Activated naive CD8-positive, alpha-beta T cell treated with anti-CD3 and anti-CD28 coated beads, Interleukin-2, amount 50 U/mL, for 24 hours (primary cell): ENCODE measurements around the gene TRIP11.

Source experiments
- ATAC-seq: fragments of 150-1000 bp; cut with Tn5 transposase; one replicate; pipeline ENCODE4 v1.10.0; 2021
- DNase-seq: peaks from one replicate; pipeline ENCODE4 v3.0.0; 2021
- H3K27ac Mint-ChIP-seq: one replicate; pipeline ENCODE4 v1.8.0; 2021; ENCODE audit warnings: mild to moderate bottlenecking, mixed read lengths
- H3K27me3 Mint-ChIP-seq: one replicate; pipeline ENCODE4 v1.8.0; 2021; ENCODE audit warnings: mixed read lengths
- H3K36me3 Mint-ChIP-seq: one replicate; pipeline ENCODE4 v1.8.0; 2021; ENCODE audit warnings: low read depth, mixed read lengths
- H3K4me1 Mint-ChIP-seq: one replicate; pipeline ENCODE4 v1.8.0; 2021; ENCODE audit warnings: mixed read lengths
- H3K4me3 Mint-ChIP-seq: one replicate; pipeline ENCODE4 v1.8.0; 2021; ENCODE audit warnings: mild to moderate bottlenecking, moderate library complexity, mixed read lengths
- H3K9me3 Mint-ChIP-seq: one replicate; pipeline ENCODE4 v1.8.0; 2021; ENCODE audit warnings: mixed read lengths

The TRIP11 gene

DNA sequence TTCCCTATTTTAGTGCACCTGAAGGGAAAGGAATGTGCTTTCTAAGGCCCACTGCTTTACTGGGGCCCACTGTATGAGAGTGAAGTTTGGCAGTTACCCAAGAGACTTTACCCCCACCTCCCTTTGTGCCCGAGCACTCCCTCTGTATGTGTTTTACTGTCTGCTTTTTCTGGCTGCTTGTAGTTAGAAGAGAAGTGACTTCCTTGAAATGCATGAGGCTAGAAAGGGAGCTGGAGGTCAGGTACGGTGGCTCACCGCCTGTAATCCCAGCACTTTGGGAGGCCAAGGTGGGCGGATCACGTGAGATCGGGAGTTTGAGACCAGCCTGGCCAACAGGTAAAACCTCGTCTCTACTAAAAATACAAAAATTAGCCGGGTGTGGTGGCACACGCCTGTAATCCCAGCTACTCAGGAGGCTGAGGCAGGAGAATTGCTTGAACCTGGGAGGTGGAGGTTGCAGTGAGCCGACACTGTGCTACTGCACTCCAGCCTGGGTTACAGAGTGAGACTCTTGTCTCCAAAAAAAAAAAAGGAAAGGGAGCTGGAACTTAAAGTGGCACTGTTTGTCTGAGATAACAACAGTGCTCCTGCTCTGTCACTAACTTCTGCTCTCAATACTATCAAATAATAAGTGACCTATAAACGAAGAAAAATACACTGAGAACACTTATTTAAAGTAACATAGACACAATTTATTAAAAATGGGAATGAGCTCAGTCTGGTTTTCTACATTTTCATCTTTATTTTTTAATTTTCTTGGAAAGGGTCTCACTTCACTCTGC, 5.8 kb downstream of the TRIP11 start:
- Mint-ChIP-seq H3K4me3 (no peak overlapping the region), H3K36me3 (peaks cover 19% of the 10 kb centered on the region), H3K27ac (no peak overlapping the region)

DNA sequence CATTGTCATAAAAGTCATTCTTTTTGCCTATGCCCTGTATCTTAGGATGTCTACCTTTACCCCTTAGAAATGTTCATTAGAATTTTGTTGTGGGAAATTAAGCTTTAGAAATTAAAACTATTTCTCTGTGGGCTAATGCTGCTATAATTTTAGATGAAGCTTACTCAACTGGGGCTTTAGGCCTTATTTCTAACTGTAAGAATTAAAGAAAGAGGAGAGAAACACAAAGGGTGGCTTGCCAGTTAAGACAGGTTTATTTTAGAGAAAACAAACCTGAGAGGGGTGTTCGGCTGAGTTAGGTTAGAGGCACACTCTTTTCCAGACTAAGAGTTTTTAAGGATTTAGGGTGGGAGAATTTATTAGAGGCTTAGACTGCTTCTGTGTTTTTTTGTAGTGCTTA, 6.4 kb downstream of the TRIP11 start:
- Mint-ChIP-seq H3K27me3 (no peaks in the 10 kb centered on the region), H3K9me3 (no peaks in the 10 kb centered on the region), H3K4me3 (no peak overlapping the region), H3K27ac (no peak overlapping the region), H3K4me1 (peaks cover 34% of the 10 kb centered on the region), H3K36me3 (peaks cover 19% of the 10 kb centered on the region)
- ATAC-seq (no peak), DNase-seq (no peak)

More for the DNA sequence above, 5.8 kb downstream of the TRIP11 start:
- no peaks in the 10 kb centered on the region for H3K27me3 Mint-ChIP-seq
- H3K4me1 Mint-ChIP-seq: peaks cover 41% of the 10 kb centered on the region
- no peaks in the 10 kb centered on the region for H3K9me3 Mint-ChIP-seq
- no peak for ATAC-seq
- no peak for DNase-seq

GRCh38 chr14:92026548-92027190, 13.2 kb downstream of the TRIP11 start:
- DNase-seq: peak; percentile 45
- H3K27ac Mint-ChIP-seq: peak overlapping the region; percentile 28
- H3K27me3 Mint-ChIP-seq: no peaks in the 10 kb centered on the region
- H3K4me1 Mint-ChIP-seq: peaks cover 18% of the 10 kb centered on the region
- no peak for ATAC-seq
- no peak overlapping the region for H3K4me3 Mint-ChIP-seq
- H3K9me3 Mint-ChIP-seq: no peaks in the 10 kb centered on the region
- peaks cover 28% of the 10 kb centered on the region for H3K36me3 Mint-ChIP-seq

- Mint-ChIP-seq H3K9me3 (no peaks in the 10 kb centered on the region), H3K27me3 (no peaks in the 10 kb centered on the region), H3K36me3 (peaks cover 21% of the 10 kb centered on the region), H3K27ac (no peak overlapping the region), H3K4me3 (no peak overlapping the region), H3K4me1 (peaks cover 15% of the 10 kb centered on the region)
- ATAC-seq: no peak
- no peak for DNase-seq
Measured at GRCh38 chr14:92022036-92022435, 17.8 kb downstream of the TRIP11 start.

GRCh38 chr14:92021523-92021922, 18.3 kb downstream of the TRIP11 start:
- no peak for DNase-seq
- Mint-ChIP-seq H3K4me3 (no peak overlapping the region), H3K27ac (no peak overlapping the region), H3K27me3 (no peaks in the 10 kb centered on the region), H3K4me1 (peaks cover 12% of the 10 kb centered on the region), H3K36me3 (peaks cover 21% of the 10 kb centered on the region), H3K9me3 (no peaks in the 10 kb centered on the region)
- no peak for ATAC-seq

DNA sequence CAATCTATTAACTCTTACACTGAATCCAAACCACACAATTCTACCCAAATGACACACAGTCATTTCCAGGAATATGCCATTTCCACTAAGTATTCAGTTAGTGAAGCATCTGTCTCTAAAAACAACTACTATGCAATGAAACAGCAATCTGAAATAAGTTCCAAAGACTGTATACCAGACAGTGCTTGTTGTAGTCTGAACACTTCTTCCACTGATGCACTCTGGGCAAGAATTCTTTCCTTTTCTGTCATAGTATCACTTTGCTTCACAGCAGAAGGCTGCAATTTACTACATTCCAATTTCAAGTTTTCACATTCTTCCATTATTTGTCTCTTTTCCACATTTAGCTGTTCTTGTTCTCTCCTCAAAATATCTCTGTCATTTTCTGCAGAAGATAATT, 25.8 kb downstream of the TRIP11 start:
- no peak for ATAC-seq

DNA sequence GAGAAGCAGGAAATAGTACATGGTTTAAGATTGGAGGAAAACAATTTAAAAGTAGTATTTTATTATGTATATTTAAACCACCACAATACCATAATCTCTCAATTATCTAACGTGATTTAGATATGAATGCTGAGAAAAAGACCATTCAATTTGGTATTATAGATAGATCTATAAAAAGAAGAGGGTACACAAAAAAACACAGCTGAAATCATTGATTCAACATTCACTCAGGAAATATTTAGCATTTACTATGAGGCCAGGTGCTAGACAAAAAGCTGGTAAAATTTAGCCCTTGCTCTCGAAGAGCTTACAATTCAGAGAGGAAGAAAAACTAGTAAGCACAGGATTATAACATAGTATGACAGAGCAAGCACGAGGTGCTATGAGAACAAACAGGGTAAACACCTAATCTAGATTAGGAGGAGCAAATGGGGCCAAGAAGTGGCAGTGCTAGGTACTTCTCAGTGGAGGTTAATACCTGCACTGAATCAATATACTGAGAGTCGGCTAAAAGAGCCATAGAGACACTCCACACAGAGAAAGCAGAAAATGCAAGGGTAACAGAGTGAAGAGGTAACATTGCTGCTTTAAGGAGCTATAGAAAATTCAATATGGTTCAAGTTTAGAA, 27.6 kb downstream of the TRIP11 start:
- Mint-ChIP-seq H3K4me1 (peaks cover 20% of the 10 kb centered on the region), H3K4me3 (no peak overlapping the region), H3K9me3 (no peaks in the 10 kb centered on the region), H3K36me3 (peaks cover 43% of the 10 kb centered on the region), H3K27ac (no peak overlapping the region), H3K27me3 (no peaks in the 10 kb centered on the region)
- DNase-seq (no peak), ATAC-seq (no peak)

More for the DNA sequence above, 25.8 kb downstream of the TRIP11 start:
- Mint-ChIP-seq H3K36me3 (peaks cover 34% of the 10 kb centered on the region), H3K9me3 (no peaks in the 10 kb centered on the region), H3K27me3 (no peaks in the 10 kb centered on the region), H3K4me1 (peaks cover 21% of the 10 kb centered on the region), H3K4me3 (no peak overlapping the region), H3K27ac (peak overlapping the region; percentile 50)
- DNase-seq: no peak

GRCh38 chr14:92010644-92011043, 29.2 kb downstream of the TRIP11 start:
- DNase-seq: no peak
- Mint-ChIP-seq H3K9me3 (no peaks in the 10 kb centered on the region), H3K27me3 (no peaks in the 10 kb centered on the region), H3K27ac (no peak overlapping the region), H3K4me3 (no peak overlapping the region), H3K36me3 (peaks cover 43% of the 10 kb centered on the region), H3K4me1 (peaks cover 25% of the 10 kb centered on the region)
- no peak for ATAC-seq

- H3K27me3 Mint-ChIP-seq: no peaks in the 10 kb centered on the region
- no peak for DNase-seq
- no peak overlapping the region for H3K4me3 Mint-ChIP-seq
- peaks cover 36% of the 10 kb centered on the region for H3K4me1 Mint-ChIP-seq
- peaks cover 52% of the 10 kb centered on the region for H3K36me3 Mint-ChIP-seq
- no peaks in the 10 kb centered on the region for H3K9me3 Mint-ChIP-seq
- no peak for ATAC-seq
- H3K27ac Mint-ChIP-seq: no peak overlapping the region
Measured at GRCh38 chr14:92009604-92010003, 30.3 kb downstream of the TRIP11 start.

DNA sequence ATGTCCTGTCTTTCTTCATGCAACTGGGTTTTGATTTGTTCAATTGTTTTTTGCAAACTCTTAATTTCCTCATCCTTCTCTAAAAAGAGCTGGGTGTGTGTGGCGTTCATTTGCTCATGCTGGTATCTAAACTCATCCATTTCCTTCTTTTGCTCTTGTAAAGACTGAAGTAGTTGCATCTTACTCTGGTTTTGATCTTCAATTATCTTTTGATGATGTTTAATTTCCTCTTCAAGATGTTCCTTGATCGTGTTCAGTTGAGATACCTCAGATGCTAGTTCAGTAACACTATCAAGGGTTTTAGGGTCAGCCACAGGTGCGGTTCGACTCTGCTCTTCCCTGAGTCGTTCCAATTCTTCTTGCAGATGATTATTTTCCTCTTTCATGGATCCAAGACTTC, 34.8 kb downstream of the TRIP11 start:
- no peaks in the 10 kb centered on the region for H3K9me3 Mint-ChIP-seq
- DNase-seq (no peak), ATAC-seq (no peak)
- peaks cover 43% of the 10 kb centered on the region for H3K36me3 Mint-ChIP-seq
- H3K4me1 Mint-ChIP-seq: peaks cover 36% of the 10 kb centered on the region
- peak overlapping the region; percentile 37 for H3K4me3 Mint-ChIP-seq
- H3K27ac Mint-ChIP-seq: peak overlapping the region; percentile 49
- no peaks in the 10 kb centered on the region for H3K27me3 Mint-ChIP-seq

DNA sequence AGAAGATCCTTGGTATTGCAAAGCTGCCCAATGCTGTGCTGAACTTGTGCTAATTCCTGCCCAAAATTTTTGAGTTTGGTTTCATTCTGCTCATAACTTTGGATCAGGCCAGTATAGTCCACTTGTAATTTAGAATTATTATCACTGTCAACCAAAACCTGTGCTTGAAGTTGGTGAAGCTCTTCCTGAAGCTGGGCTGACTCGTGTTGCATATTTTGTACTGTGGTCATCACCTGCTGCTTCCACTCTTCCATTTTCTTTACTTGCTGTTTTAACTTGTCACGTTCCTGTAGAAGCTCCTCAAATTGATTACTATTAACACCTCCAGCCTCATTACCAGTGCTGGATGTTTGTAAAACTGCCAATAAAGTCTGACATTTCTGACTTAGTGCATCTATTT, 35.8 kb downstream of the TRIP11 start:
- H3K27ac Mint-ChIP-seq: no peak overlapping the region
- ATAC-seq (no peak), DNase-seq (no peak)
- no peaks in the 10 kb centered on the region for H3K27me3 Mint-ChIP-seq
- peaks cover 45% of the 10 kb centered on the region for H3K4me1 Mint-ChIP-seq
- no peaks in the 10 kb centered on the region for H3K9me3 Mint-ChIP-seq
- H3K4me3 Mint-ChIP-seq: peak overlapping the region; percentile 2
- H3K36me3 Mint-ChIP-seq: peaks cover 46% of the 10 kb centered on the region

GRCh38 chr14:91998667-91999570, 40.9 kb downstream of the TRIP11 start:
- no peaks in the 10 kb centered on the region for H3K27me3 Mint-ChIP-seq
- H3K36me3 Mint-ChIP-seq: peaks cover 33% of the 10 kb centered on the region
- no peak for ATAC-seq
- H3K4me3 Mint-ChIP-seq: peak overlapping the region; percentile 1
- H3K4me1 Mint-ChIP-seq: peaks cover 50% of the 10 kb centered on the region
- H3K27ac Mint-ChIP-seq: peak overlapping the region; percentile 69
- H3K9me3 Mint-ChIP-seq: no peaks in the 10 kb centered on the region
- no peak for DNase-seq

GRCh38 chr14:91997492-91997891, 42.4 kb downstream of the TRIP11 start:
- ATAC-seq (no peak), DNase-seq (no peak)
- peak overlapping the region; percentile 26 for H3K27ac Mint-ChIP-seq
- H3K36me3 Mint-ChIP-seq: peaks cover 32% of the 10 kb centered on the region
- peaks cover 39% of the 10 kb centered on the region for H3K4me1 Mint-ChIP-seq
- no peaks in the 10 kb centered on the region for H3K9me3 Mint-ChIP-seq
- H3K4me3 Mint-ChIP-seq: no peak overlapping the region
- H3K27me3 Mint-ChIP-seq: no peaks in the 10 kb centered on the region

DNA sequence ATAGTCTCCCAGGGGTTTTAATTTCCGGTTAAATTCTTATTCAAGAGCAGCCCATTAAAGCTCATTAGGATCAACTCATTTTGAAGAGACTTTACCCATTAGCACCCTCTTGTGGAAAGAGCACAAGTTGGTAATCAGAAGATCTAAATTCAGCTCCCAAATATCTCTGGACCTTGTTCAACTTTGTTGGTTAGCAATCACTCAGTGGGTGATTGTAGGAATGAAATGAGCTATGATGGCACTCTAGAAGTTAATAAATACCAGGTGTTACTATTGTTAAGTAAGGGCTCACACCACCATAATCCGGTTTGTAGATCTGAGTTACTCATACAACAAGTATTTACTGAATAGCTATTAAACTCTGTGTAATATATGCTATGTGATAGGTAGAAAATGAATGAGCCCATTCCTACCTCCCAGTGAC, 42.9 kb downstream of the TRIP11 start:
- H3K36me3 Mint-ChIP-seq: peaks cover 36% of the 10 kb centered on the region
- no peak overlapping the region for H3K4me3 Mint-ChIP-seq
- H3K4me1 Mint-ChIP-seq: peaks cover 39% of the 10 kb centered on the region
- ATAC-seq (no peak), DNase-seq (no peak)
- no peaks in the 10 kb centered on the region for H3K27me3 Mint-ChIP-seq
- H3K9me3 Mint-ChIP-seq: no peaks in the 10 kb centered on the region
- no peak overlapping the region for H3K27ac Mint-ChIP-seq
